Measurements from ENCODE around the gene TRAF3.

GRCh38 chr14:102785595-102785963 lies 8.3 kb downstream of the TRAF3 start:
- TF ChIP-seq ZNF416 (CRISPR knock-in tag; IDR thresholded peaks at IDR 0.05) = no peak
- TF ChIP-seq GRHL2 (CRISPR knock-in tag; IDR thresholded peaks at IDR 0.05; ENCODE audit: insufficient replicate concordance, severe bottlenecking) = no peak
- TF ChIP-seq, protein P1, sequence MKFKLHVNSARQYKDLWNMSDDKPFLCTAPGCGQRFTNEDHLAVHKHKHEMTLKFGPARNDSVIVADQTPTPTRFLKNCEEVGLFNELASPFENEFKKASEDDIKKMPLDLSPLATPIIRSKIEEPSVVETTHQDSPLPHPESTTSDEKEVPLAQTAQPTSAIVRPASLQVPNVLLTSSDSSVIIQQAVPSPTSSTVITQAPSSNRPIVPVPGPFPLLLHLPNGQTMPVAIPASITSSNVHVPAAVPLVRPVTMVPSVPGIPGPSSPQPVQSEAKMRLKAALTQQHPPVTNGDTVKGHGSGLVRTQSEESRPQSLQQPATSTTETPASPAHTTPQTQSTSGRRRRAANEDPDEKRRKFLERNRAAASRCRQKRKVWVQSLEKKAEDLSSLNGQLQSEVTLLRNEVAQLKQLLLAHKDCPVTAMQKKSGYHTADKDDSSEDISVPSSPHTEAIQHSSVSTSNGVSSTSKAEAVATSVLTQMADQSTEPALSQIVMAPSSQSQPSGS (CRISPR knock-in tag; IDR thresholded peaks at IDR 0.05; ENCODE audit: borderline replicate concordance, low read depth) = no peak
- TF ChIP-seq, protein P2, sequence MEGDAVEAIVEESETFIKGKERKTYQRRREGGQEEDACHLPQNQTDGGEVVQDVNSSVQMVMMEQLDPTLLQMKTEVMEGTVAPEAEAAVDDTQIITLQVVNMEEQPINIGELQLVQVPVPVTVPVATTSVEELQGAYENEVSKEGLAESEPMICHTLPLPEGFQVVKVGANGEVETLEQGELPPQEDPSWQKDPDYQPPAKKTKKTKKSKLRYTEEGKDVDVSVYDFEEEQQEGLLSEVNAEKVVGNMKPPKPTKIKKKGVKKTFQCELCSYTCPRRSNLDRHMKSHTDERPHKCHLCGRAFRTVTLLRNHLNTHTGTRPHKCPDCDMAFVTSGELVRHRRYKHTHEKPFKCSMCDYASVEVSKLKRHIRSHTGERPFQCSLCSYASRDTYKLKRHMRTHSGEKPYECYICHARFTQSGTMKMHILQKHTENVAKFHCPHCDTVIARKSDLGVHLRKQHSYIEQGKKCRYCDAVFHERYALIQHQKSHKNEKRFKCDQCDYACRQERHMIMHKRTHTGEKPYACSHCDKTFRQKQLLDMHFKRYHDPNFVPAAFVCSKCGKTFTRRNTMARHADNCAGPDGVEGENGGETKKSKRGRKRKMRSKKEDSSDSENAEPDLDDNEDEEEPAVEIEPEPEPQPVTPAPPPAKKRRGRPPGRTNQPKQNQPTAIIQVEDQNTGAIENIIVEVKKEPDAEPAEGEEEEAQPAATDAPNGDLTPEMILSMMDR (IDR thresholded peaks at IDR 0.05) = no peak
- no peak for TF ChIP-seq CREB1 (CRISPR knock-in tag; IDR thresholded peaks at IDR 0.05)
- TF ChIP-seq ZNF317 (CRISPR knock-in tag; IDR thresholded peaks at IDR 0.05; ENCODE audit: borderline replicate concordance, low read depth) = no peak
- TF ChIP-seq, protein P3, sequence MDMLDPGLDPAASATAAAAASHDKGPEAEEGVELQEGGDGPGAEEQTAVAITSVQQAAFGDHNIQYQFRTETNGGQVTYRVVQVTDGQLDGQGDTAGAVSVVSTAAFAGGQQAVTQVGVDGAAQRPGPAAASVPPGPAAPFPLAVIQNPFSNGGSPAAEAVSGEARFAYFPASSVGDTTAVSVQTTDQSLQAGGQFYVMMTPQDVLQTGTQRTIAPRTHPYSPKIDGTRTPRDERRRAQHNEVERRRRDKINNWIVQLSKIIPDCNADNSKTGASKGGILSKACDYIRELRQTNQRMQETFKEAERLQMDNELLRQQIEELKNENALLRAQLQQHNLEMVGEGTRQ (CRISPR knock-in tag; IDR thresholded peaks at IDR 0.05) = no peak
- no peak for TF ChIP-seq ZNF512 (CRISPR knock-in tag; IDR thresholded peaks at IDR 0.05; ENCODE audit: borderline replicate concordance)
- TF ChIP-seq GABPB1 (CRISPR knock-in tag; IDR thresholded peaks at IDR 0.05) = no peak
- TF ChIP-seq, protein P4, sequence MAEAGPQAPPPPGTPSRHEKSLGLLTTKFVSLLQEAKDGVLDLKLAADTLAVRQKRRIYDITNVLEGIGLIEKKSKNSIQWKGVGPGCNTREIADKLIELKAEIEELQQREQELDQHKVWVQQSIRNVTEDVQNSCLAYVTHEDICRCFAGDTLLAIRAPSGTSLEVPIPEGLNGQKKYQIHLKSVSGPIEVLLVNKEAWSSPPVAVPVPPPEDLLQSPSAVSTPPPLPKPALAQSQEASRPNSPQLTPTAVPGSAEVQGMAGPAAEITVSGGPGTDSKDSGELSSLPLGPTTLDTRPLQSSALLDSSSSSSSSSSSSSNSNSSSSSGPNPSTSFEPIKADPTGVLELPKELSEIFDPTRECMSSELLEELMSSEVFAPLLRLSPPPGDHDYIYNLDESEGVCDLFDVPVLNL (CRISPR knock-in tag; IDR thresholded peaks at IDR 0.05; ENCODE audit: borderline replicate concordance, low read depth) = no peak
- no peak for TF ChIP-seq TP53 (CRISPR knock-in tag; IDR thresholded peaks at IDR 0.05)
- TF ChIP-seq NFYB (CRISPR knock-in tag; conservative IDR thresholded peaks at IDR 0.05; ENCODE audit: low read depth) = no peak

All from WTC11 (cell line).